Stimulated activated CD4-positive, alpha-beta T cell treated with anti-CD3 and anti-CD28 coated beads, Interleukin-12 subunit alpha, Interleukin-12 subunit beta, amount 100 ng/mL, for 24 hours (primary cell): ENCODE measurements around the gene RGL3.
"Not testable (repeated sequence)": the region's sequence is repeated elsewhere in the genome, so short reads cannot be mapped to it uniquely, and the experiment has no call there.

Experiments used
- DNase-seq, 2 experiments: peaks; one replicate each; pipeline ENCODE4 v3.0.0-alpha.2; 2020; ENCODE audit warnings: low read depth in 2 of 2

Gene RGL3

DNA sequence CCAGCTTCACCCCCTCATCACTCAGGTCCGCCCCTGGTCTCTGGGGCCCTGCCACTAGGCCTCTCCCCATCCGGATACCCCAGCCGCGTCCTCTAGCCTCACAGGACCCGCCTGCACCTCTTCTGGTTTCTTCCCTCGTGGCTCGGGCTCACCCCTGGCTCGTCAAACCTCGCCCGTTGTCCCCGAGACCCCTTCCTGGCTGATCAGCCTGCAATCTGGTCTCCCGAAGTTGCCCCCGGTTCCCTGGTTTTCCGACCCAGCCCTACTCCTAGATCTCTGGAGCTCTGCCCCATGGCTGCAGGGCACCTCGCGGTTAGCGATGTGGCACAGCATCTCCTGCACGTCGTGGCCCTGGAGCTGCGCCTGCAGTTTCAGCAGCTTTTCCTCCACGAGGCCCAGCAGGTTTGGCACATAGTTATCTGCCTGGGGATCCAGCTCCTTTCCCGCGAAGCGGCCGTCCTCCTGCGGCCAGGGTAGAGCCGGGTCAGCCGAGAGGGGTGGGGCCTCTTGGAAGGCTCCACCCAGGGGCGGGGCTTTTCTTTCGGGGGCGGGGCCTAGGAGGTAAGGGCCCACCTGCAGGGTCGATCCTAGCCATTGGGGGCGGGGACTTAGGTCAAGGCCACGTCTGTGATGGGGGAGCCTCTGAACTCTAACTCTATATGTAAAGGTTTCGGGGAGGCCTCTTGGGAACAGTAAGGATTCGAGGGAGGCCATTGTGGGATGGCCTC is 2.4 kb upstream of the RGL3 start:
- DNase-seq, result no peak

DNA sequence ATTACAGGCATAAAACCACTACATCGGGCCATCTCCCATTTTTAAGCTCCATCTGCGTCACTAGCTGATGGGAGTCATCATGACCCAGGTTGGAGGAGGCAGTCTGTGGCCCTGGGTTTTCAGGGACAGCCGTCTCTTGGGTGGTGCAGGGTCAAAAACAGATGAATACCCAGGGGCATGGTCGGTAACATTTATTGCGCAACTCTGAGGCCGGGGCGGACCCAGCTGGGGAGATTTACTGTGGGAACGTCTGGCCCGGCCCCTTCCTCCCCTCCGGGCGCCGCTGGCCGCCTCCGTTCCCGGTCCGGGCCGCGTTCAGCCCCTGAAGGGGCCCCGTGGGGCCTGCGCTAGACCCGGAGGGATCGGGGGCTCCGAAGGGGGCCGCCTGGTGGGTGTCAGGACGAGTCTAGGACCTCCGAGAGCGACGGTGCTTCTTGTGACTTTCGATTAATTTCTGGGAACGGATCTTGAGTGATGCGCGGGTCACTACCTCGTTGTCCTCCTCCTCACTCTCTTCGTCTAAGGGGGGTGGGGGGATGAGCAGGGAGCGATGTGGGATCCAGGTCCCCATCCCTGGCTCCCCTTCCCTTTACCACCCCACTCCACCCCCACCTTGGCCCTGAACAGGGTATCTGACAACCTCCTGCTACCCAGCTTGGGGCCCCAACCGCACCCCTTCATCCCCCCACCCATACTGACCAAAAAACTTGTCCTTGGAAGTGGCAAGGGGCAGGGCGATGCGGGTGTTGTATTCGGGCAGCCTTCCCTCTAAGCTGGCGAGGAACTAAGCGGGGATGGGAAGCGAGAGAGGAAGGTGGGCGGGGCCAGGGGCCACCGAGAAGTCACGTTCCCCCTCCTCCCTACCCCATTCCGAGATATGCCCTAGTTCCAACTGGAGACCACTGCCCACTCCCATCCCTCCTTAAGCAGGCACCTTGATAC is 1.6 kb upstream of the RGL3 start:
- no peak for DNase-seq

DNA sequence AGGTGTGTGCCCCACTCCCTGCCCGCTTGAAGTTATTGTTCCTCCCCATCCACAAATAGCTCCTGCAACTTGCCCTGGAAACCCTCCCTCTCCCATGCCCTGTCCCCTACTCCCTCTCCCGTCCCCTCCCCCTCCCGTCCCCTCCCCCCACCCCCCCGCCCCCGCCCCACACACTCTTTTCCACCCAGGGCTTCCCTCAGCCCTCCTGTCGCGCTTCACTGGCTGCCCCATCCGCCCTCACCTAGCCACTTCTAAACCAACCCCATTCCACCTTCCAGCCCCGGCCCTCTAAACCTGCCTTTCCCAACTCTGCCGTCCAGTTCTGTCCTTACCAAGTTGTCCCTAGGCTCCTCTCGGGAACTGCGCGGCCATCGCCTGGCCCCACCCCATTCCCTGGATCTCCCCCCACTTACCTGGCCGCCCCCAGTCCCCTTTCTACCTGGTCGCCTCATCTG is 993 bp downstream of the RGL3 start:
- DNase-seq, result no peak

DNA sequence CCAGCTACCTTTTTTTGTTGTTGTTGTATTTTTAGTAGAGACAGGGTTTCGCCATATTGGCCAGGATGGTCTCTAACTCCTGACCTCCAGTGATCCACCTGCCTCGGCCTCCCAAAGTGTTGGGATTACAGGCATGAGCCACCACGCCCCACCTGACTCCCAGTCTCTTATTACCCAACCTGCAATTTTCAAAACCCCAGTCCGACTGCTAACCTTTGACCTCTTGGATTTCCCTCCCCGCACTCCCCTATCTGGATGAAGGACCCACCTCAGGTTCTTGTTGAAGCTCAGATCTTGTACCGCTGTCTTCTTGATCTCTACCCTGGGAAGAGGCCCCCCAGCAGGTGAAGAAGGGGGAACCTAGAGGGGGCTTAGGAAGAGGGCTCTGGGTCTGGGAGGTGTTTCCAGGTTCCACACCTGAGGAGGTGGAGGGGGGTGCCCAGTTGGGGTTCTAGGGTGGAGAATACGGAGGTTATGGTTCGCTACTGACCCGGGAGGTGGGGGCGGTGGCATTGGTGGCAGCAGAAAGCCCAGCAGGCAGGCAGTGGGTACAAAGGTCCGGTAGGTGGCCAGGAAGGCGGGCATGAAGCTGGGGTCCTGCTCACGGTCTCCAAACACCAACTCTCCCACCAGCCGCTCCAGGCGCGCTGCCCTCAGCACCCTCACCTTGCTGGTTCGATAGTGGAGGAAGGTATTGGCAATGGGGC is 2.6 kb downstream of the RGL3 start:
- DNase-seq, result no peak

DNA sequence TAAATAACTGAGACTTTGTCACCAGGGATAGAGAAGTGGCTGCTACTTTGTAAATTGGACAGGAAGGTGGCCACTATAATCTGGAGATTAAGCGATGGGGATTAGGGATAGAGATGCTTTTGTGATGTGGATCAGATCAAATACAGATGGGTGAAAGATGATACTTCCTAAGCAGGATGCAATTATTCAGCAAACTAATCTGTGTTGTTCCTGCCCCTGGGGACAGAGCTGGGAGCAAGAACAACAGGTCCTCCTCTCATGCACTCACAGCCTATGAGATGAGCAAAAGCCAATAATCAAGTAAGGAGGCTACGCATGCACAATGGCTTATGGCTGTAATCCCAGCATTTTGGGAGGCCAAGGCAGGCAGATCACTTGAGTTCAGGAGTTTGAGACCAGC is 4.6 kb downstream of the RGL3 start:
- DNase-seq, result no peak

DNA sequence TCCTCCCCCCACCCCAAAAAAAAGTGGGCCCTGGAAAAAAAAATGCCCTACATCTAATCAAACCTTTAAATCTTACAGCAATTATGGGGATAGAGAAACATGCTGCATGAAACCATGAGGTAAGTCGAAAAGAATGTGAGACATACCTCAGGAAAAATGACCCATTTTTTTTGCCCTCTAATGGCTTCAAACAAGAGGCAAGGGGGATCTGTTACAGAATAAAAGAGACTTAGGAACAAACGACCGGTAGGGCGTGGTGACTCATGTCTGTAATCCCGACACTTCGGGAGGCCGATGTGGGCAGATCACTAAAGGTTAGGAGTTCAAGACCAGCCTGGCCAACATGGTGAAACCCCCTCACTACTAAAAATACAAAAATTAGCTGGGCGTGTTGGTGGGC is 8.4 kb downstream of the RGL3 start:
- DNase-seq, result no peak

DNA sequence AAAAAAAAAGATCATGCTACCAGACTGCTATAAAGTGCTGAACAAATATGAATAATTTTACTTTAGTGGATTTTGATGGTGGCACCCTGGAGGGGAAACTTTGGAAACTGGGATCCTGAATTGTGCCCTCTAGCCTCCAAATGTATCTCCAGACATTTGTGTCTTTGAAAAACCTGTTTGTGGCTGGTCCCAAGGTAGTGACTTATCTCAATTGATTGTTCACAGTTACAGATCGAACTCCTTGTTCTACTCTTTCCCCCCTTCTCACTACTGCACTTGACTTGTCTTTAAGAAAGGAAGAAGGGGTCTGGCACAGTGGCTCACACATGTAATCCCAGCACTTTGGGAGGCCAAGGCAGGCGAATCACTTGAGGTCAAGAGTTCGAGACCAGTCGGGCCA is 10.5 kb downstream of the RGL3 start:
- DNase-seq, result no peak

DNA sequence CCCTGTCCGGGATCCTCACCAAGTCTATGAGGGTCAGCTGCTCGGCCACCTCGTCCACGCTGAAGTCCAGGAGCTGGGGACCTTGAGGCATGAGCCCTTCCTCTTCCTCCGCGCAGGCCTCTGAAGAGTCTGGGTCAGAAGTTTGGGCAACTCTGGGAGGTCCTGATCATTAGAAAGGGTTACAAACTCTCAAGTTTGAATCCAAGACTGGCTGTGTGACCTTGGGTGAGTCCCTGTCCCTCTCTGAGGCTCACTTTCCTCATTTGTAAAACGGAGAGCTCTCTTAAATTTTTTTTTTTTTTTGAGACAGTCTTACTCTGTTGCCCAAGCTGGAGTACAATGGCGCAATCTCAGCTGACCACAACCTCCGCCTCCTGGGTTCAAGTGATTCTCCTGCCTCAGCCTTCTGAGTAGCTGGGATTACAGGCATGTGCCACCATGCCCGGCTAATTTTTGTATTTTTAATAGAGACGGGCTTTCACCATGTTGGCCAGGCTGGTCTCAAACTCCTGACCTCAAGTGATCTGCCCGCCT is 12.3 kb downstream of the RGL3 start:
- not testable (repeated sequence) for DNase-seq

DNA sequence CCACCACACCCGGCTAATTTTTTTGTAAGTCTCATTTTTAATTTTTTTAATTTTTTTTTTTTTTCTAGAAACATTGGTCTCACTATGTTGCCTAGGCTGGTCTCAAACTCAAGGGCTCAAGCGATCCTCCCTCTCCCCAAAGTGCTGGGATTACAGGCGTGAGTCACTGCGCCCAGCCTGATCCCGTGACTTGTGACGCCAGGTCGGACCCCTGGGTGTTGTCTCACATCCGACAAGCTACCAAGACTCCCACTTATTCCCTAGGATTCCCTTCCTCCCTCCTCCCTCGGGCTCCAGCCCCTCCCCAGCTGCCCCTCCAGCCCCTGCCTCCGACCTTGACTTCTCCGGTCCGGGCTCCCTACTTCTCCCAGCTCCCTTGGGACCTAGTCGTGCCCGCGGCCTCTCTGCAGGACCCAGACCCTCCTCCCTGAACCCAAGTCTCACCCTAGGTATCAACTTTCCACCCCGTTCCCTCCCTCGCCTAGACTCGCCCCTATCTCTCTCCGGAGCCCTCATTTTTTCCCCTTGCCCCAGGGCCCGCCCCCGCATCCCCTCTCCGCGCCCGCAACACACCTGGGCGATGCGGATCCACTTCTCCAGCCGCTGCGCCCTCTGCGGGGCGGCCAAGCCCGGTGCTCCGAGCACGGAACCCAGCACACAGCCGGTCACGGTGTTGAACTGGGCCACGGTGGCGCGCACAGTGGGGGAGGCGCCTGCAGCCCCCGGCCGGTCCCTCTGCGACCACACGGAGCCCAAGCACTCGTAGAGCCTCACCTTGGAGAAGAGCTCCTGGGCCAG is 13.1 kb downstream of the RGL3 start:
- DNase-seq, result no peak

DNA sequence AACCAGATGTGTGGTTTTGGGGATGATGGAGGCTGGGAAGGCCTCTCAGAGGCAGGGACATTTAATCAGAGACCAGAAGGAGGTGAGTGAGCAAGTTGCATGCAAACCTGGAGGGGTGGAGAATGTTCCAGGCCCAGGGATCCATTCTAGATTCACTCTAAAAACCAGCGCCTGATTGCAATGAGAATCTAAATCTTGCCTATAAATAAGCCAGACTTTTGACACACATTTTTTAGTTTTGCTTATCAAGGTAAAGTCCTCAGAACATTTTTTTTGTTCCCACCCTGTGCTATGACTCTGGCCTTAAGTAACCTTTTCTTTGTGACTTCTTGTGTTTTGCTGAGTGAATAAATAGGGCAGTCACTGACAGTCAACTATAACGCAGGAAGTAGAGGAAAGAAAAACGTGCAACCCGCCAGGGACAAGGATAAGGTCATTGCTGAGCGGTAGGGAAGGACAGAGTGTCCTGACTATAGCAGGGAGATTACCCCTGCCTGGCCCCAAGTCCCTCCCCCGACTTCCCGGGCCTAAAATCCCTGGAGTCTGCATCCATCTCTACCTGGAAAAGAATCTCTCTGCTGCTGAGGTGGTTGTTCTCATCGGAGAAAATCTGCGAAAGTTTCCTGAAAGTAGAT is 14.4 kb downstream of the RGL3 start:
- no peak for DNase-seq

DNA sequence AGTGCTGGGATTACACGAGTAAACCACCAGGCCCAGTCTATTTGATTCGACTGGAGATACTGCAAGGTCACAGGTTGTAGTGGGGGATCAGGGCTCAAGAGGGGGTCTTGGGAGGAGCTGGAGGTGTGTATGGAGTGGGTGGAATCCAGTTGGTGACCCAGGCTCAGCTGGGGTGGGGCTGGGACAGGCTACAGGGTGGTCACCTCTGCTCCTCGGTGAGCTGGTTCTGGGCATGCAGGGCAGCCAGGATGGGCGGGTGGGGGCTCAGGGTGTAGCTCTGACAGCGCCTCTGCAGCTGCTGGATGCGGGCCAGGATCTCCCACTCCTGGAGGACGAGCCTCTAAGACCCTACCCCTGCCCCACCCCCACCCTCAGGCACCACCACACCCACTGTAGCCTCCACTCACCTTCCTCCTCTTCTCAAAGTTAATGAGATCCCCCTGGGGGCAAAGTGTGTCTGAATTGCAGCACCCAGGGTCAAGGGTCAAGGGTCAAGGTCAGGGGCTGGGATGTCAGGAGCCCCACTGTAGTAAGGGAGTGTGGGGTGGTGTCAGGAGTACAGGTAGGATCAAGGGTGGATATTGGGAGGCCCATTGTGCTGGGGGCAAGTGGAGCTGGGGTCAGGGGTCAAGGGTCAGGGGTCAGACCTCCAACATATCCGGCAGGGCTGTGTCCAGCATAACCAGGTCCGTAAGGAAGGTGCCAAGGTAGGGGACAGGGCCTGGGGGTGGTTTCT is 17.1 kb downstream of the RGL3 start:
- DNase-seq, result no peak

DNA sequence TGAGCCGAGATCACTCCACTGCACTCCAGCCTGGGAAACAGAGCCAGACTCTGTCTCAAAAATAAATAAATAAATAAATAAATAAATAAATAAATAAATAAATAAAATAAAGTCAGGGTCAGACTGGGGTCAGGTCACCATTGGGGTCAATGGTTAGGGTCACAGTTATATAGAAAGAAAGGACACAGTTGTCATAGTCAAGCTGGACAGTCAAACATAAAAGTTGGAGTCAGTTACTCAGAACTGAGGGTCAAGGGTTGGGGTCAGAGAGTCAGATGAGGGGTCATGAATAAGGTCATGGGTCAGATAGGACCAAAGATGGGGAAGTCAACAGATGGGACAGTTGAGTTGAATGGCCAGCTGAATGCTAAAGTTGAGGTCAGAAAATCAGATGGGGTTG is 18.3 kb downstream of the RGL3 start:
- no peak for DNase-seq

DNA sequence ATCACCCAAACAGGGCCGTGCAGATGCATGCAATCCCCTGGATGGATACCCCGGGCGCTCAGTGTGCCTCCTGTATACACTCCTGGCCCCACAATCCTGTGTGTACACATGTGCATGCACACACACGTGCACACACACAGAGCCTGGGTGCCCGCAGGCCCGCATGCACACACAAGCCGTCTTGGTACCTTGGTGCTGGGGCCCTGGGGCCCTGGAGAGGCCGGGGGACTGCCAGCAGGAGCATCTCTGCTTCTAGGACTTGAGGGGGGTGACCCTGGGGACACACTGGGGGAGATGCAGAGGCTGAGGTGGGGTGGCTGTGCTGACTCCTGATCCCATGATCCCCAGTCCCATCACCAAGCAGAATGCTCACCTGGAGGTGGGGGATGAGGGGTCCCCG is 19.4 kb downstream of the RGL3 start:
- no peak for DNase-seq

DNA sequence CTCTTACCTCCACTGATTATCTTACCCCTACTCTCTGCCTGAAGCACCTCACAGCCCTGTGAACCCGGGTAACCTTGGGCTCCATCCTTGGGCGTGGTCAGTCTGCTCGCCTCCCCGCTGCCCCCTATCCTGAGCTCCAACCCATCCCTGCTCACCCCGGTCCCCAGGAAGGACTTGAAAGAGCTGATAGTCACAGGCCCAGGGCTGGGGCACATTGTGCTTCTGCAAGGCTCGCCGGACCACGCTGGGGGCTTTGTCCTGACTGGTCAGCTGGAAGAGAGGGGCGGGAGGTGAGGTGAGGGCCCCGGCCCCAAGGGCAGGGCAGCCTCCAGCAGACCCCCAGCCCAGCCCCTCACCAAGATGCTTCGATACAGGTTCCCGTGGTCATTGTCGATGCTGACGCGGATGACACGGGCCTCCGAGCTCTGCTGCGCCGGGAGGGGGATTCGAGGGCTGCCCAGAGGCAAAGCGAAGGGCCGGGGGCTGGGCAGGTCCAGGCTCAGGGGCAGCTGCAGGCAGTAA is 22.0 kb downstream of the RGL3 start:
- no peak for DNase-seq

DNA sequence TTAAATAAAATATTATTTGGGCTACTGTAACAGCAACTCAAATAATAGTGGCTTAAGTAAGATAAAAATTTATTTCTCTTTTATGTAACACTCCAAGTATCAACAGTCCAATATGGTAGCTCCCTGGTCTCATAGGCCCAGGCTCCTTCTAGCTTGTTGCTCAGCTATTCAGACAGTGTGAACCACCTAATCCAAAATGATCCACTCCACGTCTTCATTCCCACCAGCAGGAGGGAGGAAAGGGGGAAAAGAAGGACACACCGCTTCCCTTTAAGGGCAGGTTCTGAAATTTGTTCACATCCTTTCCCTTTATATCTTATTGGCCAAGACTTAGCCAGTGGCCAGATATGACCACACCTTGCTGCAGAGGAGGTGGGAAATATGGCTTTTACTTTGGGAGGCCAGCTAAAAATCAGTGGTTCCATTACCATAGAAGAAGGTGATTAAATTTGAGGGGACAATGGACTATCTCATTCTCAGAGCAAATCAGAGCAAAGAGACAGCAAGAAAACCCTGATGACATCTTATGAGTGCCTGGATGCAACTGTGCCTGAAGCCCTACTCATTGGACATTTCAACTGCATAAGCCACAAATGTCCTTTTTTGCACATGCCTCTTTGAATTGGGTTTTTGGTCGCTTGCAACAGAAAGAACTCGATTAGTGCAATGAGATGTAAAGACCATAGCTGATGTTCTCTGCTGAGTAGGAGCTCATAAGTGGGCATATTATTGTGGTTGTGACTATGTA is 28.0 kb downstream of the RGL3 start:
- DNase-seq, result no peak

DNA sequence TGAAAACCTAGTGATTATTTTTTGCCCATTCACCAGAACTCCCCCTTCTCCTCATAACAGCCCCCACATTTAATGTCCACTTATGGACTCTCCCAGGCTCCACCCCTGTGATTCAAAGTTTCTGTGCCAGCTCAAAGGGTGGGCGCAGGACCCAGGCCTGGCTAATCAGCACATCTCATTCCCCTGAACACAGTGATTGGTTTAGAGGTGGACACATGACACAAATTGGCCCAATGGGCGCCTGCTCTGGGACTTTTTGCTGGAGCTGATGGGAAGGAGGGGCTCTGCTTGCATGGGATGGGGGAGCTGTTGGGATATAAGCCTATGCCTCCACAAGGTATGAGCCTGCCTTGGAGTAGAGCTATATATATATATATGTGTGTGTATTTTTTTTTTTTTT is 28.8 kb downstream of the RGL3 start:
- no peak for DNase-seq

DNA sequence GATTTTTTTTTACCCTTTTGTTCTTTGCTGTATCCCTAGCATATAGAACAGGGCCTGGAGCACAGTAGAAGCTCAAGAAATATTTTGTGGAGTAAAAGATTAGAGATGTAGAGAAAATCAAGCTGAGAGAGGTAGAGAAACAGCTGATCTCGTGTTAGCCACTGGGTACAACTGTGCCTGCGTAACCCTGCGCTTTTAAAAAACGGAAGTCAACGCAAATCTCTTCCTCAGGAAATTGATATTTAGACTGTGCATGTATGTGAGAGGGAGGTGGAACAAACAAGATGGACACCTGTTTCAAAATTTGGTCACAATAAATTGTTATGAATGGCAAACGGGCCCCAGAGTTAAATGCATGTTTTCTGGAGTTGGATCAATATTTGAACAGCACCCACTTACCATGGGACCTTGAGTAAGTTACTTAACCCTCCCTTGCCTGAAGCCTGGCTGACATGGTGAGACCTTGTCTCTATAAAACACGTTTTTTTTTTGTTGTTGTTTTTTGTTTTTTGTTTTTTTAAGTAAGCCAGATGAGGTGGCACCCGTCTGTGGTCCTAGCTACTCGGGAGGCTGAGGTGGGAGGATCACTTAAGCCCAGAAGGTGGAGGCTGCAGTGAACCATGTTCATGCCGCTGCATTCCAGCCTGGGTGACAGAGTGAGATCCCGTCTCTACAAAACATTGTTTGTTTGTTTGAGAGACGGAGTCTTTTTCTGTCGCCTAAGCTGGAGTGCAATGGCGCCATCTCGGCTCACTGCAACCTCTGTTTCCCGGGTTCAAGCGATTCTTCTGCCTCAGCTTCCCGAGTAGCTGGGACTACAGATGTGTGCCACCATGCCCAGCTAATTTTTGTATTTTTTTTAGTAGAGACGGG is 31.7 kb downstream of the RGL3 start:
- no peak for DNase-seq

DNA sequence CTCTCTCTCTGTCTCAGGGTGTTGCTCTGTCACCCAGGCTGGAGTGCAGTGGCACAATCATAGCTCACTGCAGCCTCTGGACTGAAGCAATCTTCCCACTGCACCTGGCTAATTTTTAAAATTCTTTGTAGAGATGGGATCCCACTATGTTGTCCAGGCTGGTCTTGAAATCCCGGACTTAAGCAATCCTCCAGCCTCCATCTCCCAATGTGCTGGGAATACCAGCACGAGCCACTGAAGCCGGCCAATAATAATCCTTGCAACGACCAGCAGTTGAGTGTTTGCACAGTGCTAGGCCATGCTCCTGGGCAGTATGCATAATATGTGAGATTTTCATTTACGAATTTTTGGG is 34.4 kb downstream of the RGL3 start:
- DNase-seq, result no peak
